Uterus (tissue), 4 donors: ENCODE results near the gene KPTN. TPM values are rescaled to one million over a fixed set of nuclear protein-coding genes. Genes with fewer than 3 reads are reported as not detected.

Source experiments
- DNase-seq, 2 donors: peaks; one replicate each; pipeline ENCODE4 v3.0.0-alpha.2; 2019 to 2020
- H3K27ac ChIP-seq, 2 donors: fragments of 200-600 bp; sonication (generic); 1 replicate in 1 of 2; 2 replicates in 1 of 2; pipeline ENCODE4 v1.5.1; 2016 to 2018
- H3K27me3 ChIP-seq, 2 donors: fragments of 200-600 bp; sonication (generic); one replicate each; pipeline ENCODE4 v1.5.1; 2018 to 2019; ENCODE audit warnings: control low read depth in 1 of 2
- H3K36me3 ChIP-seq, 2 donors: fragments of 200-600 bp; sonication (generic); one replicate each; pipeline ENCODE4 v1.5.1; 2019; ENCODE audit warnings: control low read depth in 1 of 2
- H3K4me1 ChIP-seq, 2 donors: fragments of 200-600 bp; sonication (generic); one replicate each; pipeline ENCODE4 v1.5.1; 2018 to 2019; ENCODE audit warnings: control low read depth in 1 of 2
- H3K4me3 ChIP-seq, 2 donors: fragments of 200-600 bp; sonication (generic); 1 replicate in 1 of 2; 2 replicates in 1 of 2; pipeline ENCODE4 v1.5.1; 2018 to 2019; ENCODE audit warnings: mild to moderate bottlenecking in 1 of 2
- H3K9me3 ChIP-seq, 2 donors: fragments of 200-600 bp; sonication (generic); one replicate each; pipeline ENCODE4 v1.5.1; 2019; ENCODE audit warnings: control low read depth in 1 of 2
- CTCF ChIP-seq, 4 experiments: fragments of 200-600 bp in 2 of 4; fragments of 450-650 bp in 2 of 4; sonication (generic) in 2 of 4; IDR thresholded peaks; one replicate each; pipeline ENCODE4 v1.5.1; 2016 to 2019; ENCODE audit warnings: antibody characterized with exemption in 4 of 4, mild to moderate bottlenecking in 2 of 4, moderate library complexity in 1 of 4
- POLR2A ChIP-seq, 2 donors: fragments of 450-650 bp; IDR thresholded peaks; one replicate each; pipeline ENCODE4 v1.6.1; 2016; ENCODE audit warnings: antibody characterized with exemption in 2 of 2, mild to moderate bottlenecking in 1 of 2, moderate library complexity in 1 of 2
- intact Hi-C: fragments of 100-400 bp; cut with DNase I; formaldehyde crosslinking; loops from one replicate; pipeline ENCODE4 v1.15.1; 2023; ENCODE audit warnings: low total_unique reads
- total RNA-seq, 4 donors: library from RNA; depleted of rRNA in 3 of 4; stranded (reverse); fragments of >200 nt in 3 of 4; gene quantifications; one replicate each; pipeline versions ENCODE4 v1.1.0 to v1.2.4, GENCODE V29; 2014 to 2023
- donor health status: DM: yes; HTN: yes; CAD: no.

Gene KPTN
- total RNA-seq, 4 donors from 2014 or later = 5.4 to 9.0 (median 6.4) TPM; not detected in 1

GRCh38 chr19:47494729-47495128, 10.7 kb upstream of the KPTN start:
- TF ChIP-seq POLR2A (IDR thresholded peaks at IDR 0.05) (no peak), CTCF (IDR thresholded peaks at IDR 0.05) (no peak)
- Histone ChIP-seq H3K27me3 (no peaks in the 10 kb centered on the region), H3K9me3 (no peaks in the 10 kb centered on the region), H3K4me1 (peaks cover 0 to 9% of the 10 kb centered on the region in 2 donors), H3K4me3 (no peak overlapping the region), H3K36me3 (no peaks in the 10 kb centered on the region), H3K27ac (no peak overlapping the region)
- intact Hi-C loops = no loop called here
- no peak for DNase-seq

- no peaks in the 10 kb centered on the region for H3K9me3 ChIP-seq
- no peak overlapping the region for H3K4me3 ChIP-seq
- H3K27me3 ChIP-seq = no peaks in the 10 kb centered on the region
- DNase-seq = no peak
- intact Hi-C loops = no loop called here
- no peak overlapping the region for H3K27ac ChIP-seq
- no peaks in the 10 kb centered on the region for H3K36me3 ChIP-seq
- TF ChIP-seq POLR2A (IDR thresholded peaks at IDR 0.05) (no peak), CTCF (IDR thresholded peaks at IDR 0.05) (no peak)
- H3K4me1 ChIP-seq = peaks cover 0 to 9% of the 10 kb centered on the region in 2 donors
Observed at GRCh38 chr19:47494211-47494547, 10.2 kb upstream of the KPTN start.

GRCh38 chr19:47493378-47494210, 9.6 kb upstream of the KPTN start:
- no peak for DNase-seq
- Histone ChIP-seq H3K9me3 (no peaks in the 10 kb centered on the region), H3K36me3 (no peaks in the 10 kb centered on the region), H3K4me3 (no peak overlapping the region), H3K27ac (no peak overlapping the region), H3K27me3 (no peaks in the 10 kb centered on the region), H3K4me1 (peaks cover 0 to 9% of the 10 kb centered on the region in 2 donors)
- intact Hi-C loops = no loop called here
- TF ChIP-seq POLR2A (IDR thresholded peaks at IDR 0.05) (no peak), CTCF (IDR thresholded peaks at IDR 0.05) (no peak)

GRCh38 chr19:47492571-47493377, 8.8 kb upstream of the KPTN start:
- no peaks in the 10 kb centered on the region for H3K36me3 ChIP-seq
- intact Hi-C loops = no loop called here
- H3K9me3 ChIP-seq = no peaks in the 10 kb centered on the region
- no peak for DNase-seq
- TF ChIP-seq POLR2A (IDR thresholded peaks at IDR 0.05) = no peak
- TF ChIP-seq CTCF (IDR thresholded peaks at IDR 0.05) = no peak
- no peak overlapping the region for H3K4me3 ChIP-seq
- H3K4me1 ChIP-seq = peaks cover 0 to 9% of the 10 kb centered on the region in 2 donors
- H3K27me3 ChIP-seq = no peaks in the 10 kb centered on the region
- H3K27ac ChIP-seq = no peak overlapping the region

- DNase-seq = no peak
- peaks cover 0 to 9% of the 10 kb centered on the region in 2 donors for H3K4me1 ChIP-seq
- H3K36me3 ChIP-seq = no peaks in the 10 kb centered on the region
- no peak overlapping the region for H3K27ac ChIP-seq
- H3K4me3 ChIP-seq = no peak overlapping the region
- no peak for TF ChIP-seq POLR2A (IDR thresholded peaks at IDR 0.05)
- TF ChIP-seq CTCF (IDR thresholded peaks at IDR 0.05) = no peak
- intact Hi-C loops = no loop called here
- H3K9me3 ChIP-seq = no peaks in the 10 kb centered on the region
- H3K27me3 ChIP-seq = no peaks in the 10 kb centered on the region
Observed at GRCh38 chr19:47492137-47492533, 8.1 kb upstream of the KPTN start.
